Prostate gland (tissue), 2 donors: ENCODE results near the gene RGS9. TPM values are rescaled to one million over a fixed set of nuclear protein-coding genes. Genes with fewer than 3 reads are reported as not detected.

Source experiments
- DNase-seq: peaks from one replicate; pipeline ENCODE4 v3.0.0-alpha.2; 2019; ENCODE audit warnings: low spot score
- H3K27ac ChIP-seq, 2 donors: fragments of 200-600 bp; sonication (generic); 2 replicates each; pipeline ENCODE4 v1.5.1; 2017 to 2019
- H3K27me3 ChIP-seq: fragments of 200-600 bp; sonication (generic); replicated peaks from 2 replicates; pipeline ENCODE4 v1.5.1; 2019; ENCODE audit not compliant: insufficient read depth
- H3K36me3 ChIP-seq, 2 donors: fragments of 200-600 bp; sonication (generic); 1 replicate in 1 of 2; 2 replicates in 1 of 2; pipeline versions ENCODE4 v1.5.1 to v1.8.1; 2017 to 2019
- H3K4me1 ChIP-seq: fragments of 200-600 bp; sonication (generic); replicated peaks from 2 replicates; pipeline ENCODE4 v1.5.1; 2019
- H3K4me3 ChIP-seq, 2 donors: fragments of 200-600 bp; sonication (generic); 2 replicates each; pipeline ENCODE4 v1.5.1; 2017 to 2019
- H3K9me3 ChIP-seq: fragments of 200-600 bp; sonication (generic); 2 replicates; pipeline ENCODE4 v1.5.1; 2017
- POLR2A ChIP-seq: fragments of 450-650 bp; IDR thresholded peaks from one replicate; pipeline ENCODE4 v1.6.1; 2016; ENCODE audit warnings: antibody characterized with exemption, mild to moderate bottlenecking
- POLR2AphosphoS5 ChIP-seq: sonication (generic); formaldehyde crosslinking; IDR thresholded peaks from one replicate; pipeline ENCODE4 v1.6.1; 2017; ENCODE audit warnings: antibody characterized with exemption
- WGBS: methylation state at CpG from one replicate; pipeline ENCODE4 v1.1.5; 2018; 5-methylcytosine and 5-hydroxymethylcytosine counted together
- intact Hi-C: fragments of 100-400 bp; cut with DNase I; formaldehyde crosslinking; loops from one replicate; pipeline ENCODE4 v1.14.2; 2022
- total RNA-seq, 2 donors: library from RNA; depleted of rRNA; stranded (reverse); fragments of >200 nt; gene quantifications; one replicate each; pipeline ENCODE4 v1.1.0, GENCODE V29; 2016
- TF ChIP-seq, protein P1 (sequence below), 4 experiments: fragments of 200-600 bp in 2 of 4; fragments of 450-650 bp in 2 of 4; sonication (generic) in 2 of 4; IDR thresholded peaks; 1 replicate in 3 of 4; 2 replicates in 1 of 4; pipeline ENCODE4 v1.5.1; 2016 to 2019; ENCODE audit warnings: antibody characterized with exemption in 4 of 4, mild to moderate bottlenecking in 2 of 4, moderate library complexity in 2 of 4

The RGS9 gene
- total RNA-seq, 2 donors from 2014 or later = 7.9 to 9.3 TPM

- TF ChIP-seq, protein P1, sequence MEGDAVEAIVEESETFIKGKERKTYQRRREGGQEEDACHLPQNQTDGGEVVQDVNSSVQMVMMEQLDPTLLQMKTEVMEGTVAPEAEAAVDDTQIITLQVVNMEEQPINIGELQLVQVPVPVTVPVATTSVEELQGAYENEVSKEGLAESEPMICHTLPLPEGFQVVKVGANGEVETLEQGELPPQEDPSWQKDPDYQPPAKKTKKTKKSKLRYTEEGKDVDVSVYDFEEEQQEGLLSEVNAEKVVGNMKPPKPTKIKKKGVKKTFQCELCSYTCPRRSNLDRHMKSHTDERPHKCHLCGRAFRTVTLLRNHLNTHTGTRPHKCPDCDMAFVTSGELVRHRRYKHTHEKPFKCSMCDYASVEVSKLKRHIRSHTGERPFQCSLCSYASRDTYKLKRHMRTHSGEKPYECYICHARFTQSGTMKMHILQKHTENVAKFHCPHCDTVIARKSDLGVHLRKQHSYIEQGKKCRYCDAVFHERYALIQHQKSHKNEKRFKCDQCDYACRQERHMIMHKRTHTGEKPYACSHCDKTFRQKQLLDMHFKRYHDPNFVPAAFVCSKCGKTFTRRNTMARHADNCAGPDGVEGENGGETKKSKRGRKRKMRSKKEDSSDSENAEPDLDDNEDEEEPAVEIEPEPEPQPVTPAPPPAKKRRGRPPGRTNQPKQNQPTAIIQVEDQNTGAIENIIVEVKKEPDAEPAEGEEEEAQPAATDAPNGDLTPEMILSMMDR (IDR thresholded peaks at IDR 0.05) = no peak
- no peak for TF ChIP-seq POLR2A
- TF ChIP-seq POLR2AphosphoS5 = no peak
- intact Hi-C loops = no loop called here
- no peaks in the 10 kb centered on the region for H3K9me3 ChIP-seq
- DNase-seq = no peak
- H3K4me1 ChIP-seq = no peaks in the 10 kb centered on the region
- 52% methylated on average over 6 of the region's 6 CpGs for WGBS
- H3K27ac ChIP-seq = no peak overlapping the region
- H3K4me3 ChIP-seq = no peak overlapping the region
- H3K36me3 ChIP-seq = no peaks in the 10 kb centered on the region
- H3K27me3 ChIP-seq = no peaks in the 10 kb centered on the region
These were observed 5.9 kb upstream of the RGS9 start for GRCh38 chr17:65131240-65131639.

DNA sequence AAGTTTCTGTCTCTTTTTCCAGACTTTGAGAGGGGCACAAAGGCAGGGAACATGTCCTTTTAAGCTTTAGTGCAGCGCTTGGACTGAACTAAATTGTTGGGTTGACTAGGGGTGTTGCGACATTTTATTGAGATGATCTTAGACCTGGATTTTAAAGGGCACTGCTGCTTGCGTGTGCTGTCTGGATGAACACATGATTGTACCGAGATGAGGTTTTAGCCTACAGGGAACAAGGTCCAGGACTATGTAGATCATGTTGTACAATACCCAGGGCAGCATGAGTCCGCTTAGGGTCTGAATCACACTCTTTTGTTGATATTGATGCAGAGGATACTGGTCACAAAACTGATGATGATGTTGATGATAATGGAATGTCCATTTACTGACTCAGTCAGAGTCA, 5.2 kb upstream of the RGS9 start:
- TF ChIP-seq POLR2AphosphoS5 (no peak), POLR2A (no peak)
- TF ChIP-seq, protein P1 (IDR thresholded peaks at IDR 0.05) = no peak
- intact Hi-C loops = no loop called here
- Histone ChIP-seq H3K4me1 (no peaks in the 10 kb centered on the region), H3K27ac (no peak overlapping the region), H3K36me3 (no peaks in the 10 kb centered on the region), H3K9me3 (no peaks in the 10 kb centered on the region), H3K27me3 (no peaks in the 10 kb centered on the region), H3K4me3 (no peak overlapping the region)
- WGBS = 85% methylated on average over 5 of the region's 5 CpGs
- no peak for DNase-seq

DNA sequence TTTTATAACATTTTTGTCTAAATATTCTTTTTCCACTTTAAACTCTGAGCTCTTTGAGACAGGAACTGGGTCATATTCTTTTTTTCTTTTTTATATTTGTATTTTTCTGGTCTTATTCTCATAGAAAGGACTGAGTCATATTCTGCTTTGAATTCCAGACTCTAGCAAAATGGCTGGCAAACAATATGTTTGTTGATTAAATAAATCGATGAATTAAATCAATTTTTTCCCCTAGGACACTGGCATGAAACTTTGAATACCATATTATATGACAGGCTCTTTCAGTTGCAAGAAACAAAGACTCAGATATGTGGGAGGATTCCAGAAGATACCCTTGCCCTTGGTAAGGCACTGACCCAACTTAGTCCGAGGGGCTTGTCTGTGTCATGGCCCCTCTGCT, 3.1 kb upstream of the RGS9 start:
- TF ChIP-seq, protein P1 (IDR thresholded peaks at IDR 0.05) = no peak
- TF ChIP-seq POLR2AphosphoS5 (no peak), POLR2A (no peak)
- H3K4me3 ChIP-seq = no peak overlapping the region
- no peaks in the 10 kb centered on the region for H3K27me3 ChIP-seq
- no peaks in the 10 kb centered on the region for H3K4me1 ChIP-seq
- H3K36me3 ChIP-seq = no peaks in the 10 kb centered on the region
- no peaks in the 10 kb centered on the region for H3K9me3 ChIP-seq
- intact Hi-C loops = no loop called here
- no peak overlapping the region for H3K27ac ChIP-seq
- no peak for DNase-seq
- 88% methylated on average over 2 of the region's 2 CpGs for WGBS

DNA sequence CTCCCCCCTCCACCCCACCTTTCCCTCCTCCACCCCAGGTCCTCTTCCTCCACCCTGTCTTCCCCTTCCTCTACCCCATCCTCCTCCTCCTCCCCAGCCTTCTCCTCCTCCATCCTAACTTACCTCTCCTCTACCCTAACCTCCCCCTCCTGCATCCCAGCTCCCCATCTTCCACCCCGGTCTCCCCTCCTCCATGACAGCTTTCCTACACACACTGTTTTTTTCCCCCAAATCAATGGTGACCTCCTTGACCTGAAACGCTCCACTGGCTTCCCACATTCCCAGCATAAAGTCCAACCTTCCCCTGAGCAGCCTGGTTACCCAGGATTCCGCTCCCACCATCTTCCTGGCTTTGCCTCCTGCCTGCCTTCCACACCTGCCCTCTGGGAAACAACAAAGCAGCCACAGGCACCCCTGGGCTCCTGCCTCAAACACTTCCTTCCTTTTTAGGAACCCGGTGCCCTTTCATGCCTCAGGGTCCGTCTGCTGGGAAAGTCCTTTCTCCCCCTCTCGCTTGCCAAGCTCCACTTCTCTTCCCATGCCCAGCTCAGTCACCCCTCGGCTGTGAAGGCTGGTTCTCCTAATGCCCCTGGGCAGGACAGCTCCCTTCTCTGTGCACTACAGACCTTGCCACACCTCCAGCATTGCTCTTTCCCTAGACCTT, 2.1 kb downstream of the RGS9 start:
- Histone ChIP-seq H3K27me3 (no peaks in the 10 kb centered on the region), H3K4me1 (no peaks in the 10 kb centered on the region), H3K27ac (no peak overlapping the region), H3K36me3 (no peaks in the 10 kb centered on the region), H3K4me3 (no peak overlapping the region), H3K9me3 (no peaks in the 10 kb centered on the region)
- intact Hi-C loops = loop anchor here (5.0 kb wide), 1 partner anchor 43 kb away; no protein-coding TSS in a partner anchor
- DNase-seq = no peak
- 61% methylated on average over 7 of the region's 7 CpGs for WGBS
- no peak for TF ChIP-seq POLR2AphosphoS5
- TF ChIP-seq, protein P1 (IDR thresholded peaks at IDR 0.05) = no peak
- TF ChIP-seq POLR2A = no peak

DNA sequence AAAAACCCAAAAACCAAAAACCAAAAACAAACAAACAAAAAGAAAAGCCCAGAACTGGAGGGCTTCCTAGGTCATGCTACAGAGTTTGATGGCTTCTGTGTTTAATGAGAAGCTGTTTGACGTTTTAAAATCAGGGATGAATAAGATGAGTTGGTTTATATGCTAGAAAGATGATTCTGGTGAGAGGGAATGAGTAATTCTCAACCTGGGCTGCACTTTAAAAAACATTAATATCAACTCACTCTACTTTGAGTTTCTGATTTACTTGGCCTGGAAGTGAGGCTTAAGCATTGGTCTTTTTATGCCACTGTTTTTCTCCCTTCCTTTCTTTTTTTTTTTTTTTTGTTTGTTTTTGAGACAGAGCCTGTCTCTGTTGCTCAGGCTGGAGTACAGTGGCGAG, 5.1 kb downstream of the RGS9 start:
- TF ChIP-seq POLR2AphosphoS5 = no peak
- TF ChIP-seq, protein P1 (IDR thresholded peaks at IDR 0.05) = no peak
- no peak for TF ChIP-seq POLR2A
- Histone ChIP-seq H3K4me1 (no peaks in the 10 kb centered on the region), H3K4me3 (no peak overlapping the region), H3K9me3 (no peaks in the 10 kb centered on the region), H3K27ac (no peak overlapping the region), H3K27me3 (no peaks in the 10 kb centered on the region), H3K36me3 (no peaks in the 10 kb centered on the region)
- DNase-seq = no peak
- 82% methylated on average over 2 of the region's 2 CpGs for WGBS
- intact Hi-C loops = no loop called here
